Activated T-helper 2 cell treated with anti-CD3 and anti-CD28 coated beads, Interferon-gamma antibody, Interleukin-2, Interleukin-4, amounts not matched to agents 10 μg/mL and 5 μg/mL and 100 μg/mL, durations not matched to agents 14 hours and 24 hours and 36 hours (primary cell): ENCODE data around the gene UBE2J2. TPM values are rescaled to one million over a fixed set of nuclear protein-coding genes. Genes with fewer than 3 reads are reported as not detected.

Experiments used
- DNase-seq: peaks from one replicate; pipeline ENCODE4 v3.0.0; 2021; ENCODE audit warnings: low spot score
- H3K27ac Mint-ChIP-seq: one replicate; pipeline ENCODE4 v1.8.0; 2021; ENCODE audit warnings: mixed read lengths
- H3K27me3 Mint-ChIP-seq: one replicate; pipeline ENCODE4 v1.8.0; 2021; ENCODE audit warnings: low read depth, mixed read lengths
- H3K36me3 Mint-ChIP-seq: one replicate; pipeline ENCODE4 v1.8.0; 2021; ENCODE audit warnings: low read depth, mixed read lengths
- H3K4me1 Mint-ChIP-seq: one replicate; pipeline ENCODE4 v1.8.0; 2021; ENCODE audit warnings: low read depth, mixed read lengths
- H3K4me3 Mint-ChIP-seq: one replicate; pipeline ENCODE4 v1.8.0; 2021; ENCODE audit warnings: low read depth, mild to moderate bottlenecking, moderate library complexity, mixed read lengths
- H3K9me3 Mint-ChIP-seq: one replicate; pipeline ENCODE4 v1.8.0; 2021; ENCODE audit warnings: mixed read lengths
- intact Hi-C: fragments of 100-400 bp; cut with micrococcal nuclease; formaldehyde crosslinking; loops from one replicate; pipeline ENCODE4 v1.15.1; 2023
- total RNA-seq: library from RNA; stranded (reverse); gene quantifications from 2 replicates; pipeline ENCODE4 v1.2.3, GENCODE V29; 2022

UBE2J2 gene
- total RNA-seq, 1 donor from 2014 or later: 81.0 TPM

DNA sequence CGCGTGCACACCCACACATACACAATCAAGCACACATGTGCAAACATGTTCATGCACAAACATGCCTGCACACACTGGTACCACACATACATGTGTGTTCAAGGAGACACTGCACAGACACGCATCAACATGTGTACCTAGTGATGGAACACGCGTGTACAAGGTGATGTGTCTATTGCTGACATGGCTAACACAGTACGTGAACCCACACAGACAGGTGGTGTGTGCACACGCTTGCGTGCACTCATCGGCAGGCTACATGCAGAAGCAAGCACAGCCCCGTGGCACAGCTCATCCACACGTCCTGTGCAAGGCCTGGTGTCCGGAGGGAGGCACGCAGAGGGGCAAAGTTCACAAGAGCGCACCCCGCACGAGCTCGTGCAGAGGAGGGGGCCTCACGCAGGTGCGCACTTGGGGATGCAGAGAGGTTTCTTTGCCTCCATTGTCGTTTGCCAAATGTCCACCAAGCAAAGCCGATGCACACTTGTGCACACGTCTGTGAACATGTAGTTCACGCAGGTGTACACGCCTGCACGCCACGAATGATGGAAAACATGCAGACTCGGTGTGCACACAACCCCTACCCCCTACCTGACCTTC, 33.1 kb upstream of the UBE2J2 start:
- intact Hi-C loops: loop anchor here (5.0 to 10.0 kb wide), 2 partner anchors 68 to 189 kb away; partner anchors contain the start of genes AURKAIP1 and C1orf159
- H3K36me3 Mint-ChIP-seq: peaks cover 6% of the 10 kb centered on the region

GRCh38 chr1:1306070-1306660, 32.5 kb upstream of the UBE2J2 start:
- H3K9me3 Mint-ChIP-seq: no peaks in the 10 kb centered on the region
- peaks cover 10% of the 10 kb centered on the region for H3K4me1 Mint-ChIP-seq
- H3K36me3 Mint-ChIP-seq: peaks cover 6% of the 10 kb centered on the region
- H3K27me3 Mint-ChIP-seq: no peaks in the 10 kb centered on the region
- no peak for DNase-seq
- intact Hi-C loops: loop anchor here (5.0 to 10.0 kb wide), 2 partner anchors 69 to 189 kb away; partner anchors contain the start of genes AURKAIP1 and C1orf159
- peak overlapping the region; percentile 72 for H3K27ac Mint-ChIP-seq
- peak overlapping the region; percentile 84 for H3K4me3 Mint-ChIP-seq

More for the DNA sequence above, 33.1 kb upstream of the UBE2J2 start:
- H3K4me1 Mint-ChIP-seq: peaks cover 10% of the 10 kb centered on the region
- peak overlapping the region; percentile 84 for H3K4me3 Mint-ChIP-seq
- peak overlapping the region; percentile 72 for H3K27ac Mint-ChIP-seq
- DNase-seq: no peak
- no peaks in the 10 kb centered on the region for H3K9me3 Mint-ChIP-seq
- no peaks in the 10 kb centered on the region for H3K27me3 Mint-ChIP-seq

GRCh38 chr1:1305300-1306069, 31.8 kb upstream of the UBE2J2 start:
- H3K4me1 Mint-ChIP-seq: peaks cover 10% of the 10 kb centered on the region
- no peaks in the 10 kb centered on the region for H3K27me3 Mint-ChIP-seq
- H3K27ac Mint-ChIP-seq: peak overlapping the region; percentile 72
- H3K36me3 Mint-ChIP-seq: peaks cover 2% of the 10 kb centered on the region
- peak; percentile 65 for DNase-seq
- H3K4me3 Mint-ChIP-seq: peak overlapping the region; percentile 84
- intact Hi-C loops: loop anchor here (5.0 to 10.0 kb wide), 2 partner anchors 69 to 188 kb away; partner anchors contain the start of genes AURKAIP1 and C1orf159
- no peaks in the 10 kb centered on the region for H3K9me3 Mint-ChIP-seq

GRCh38 chr1:1304331-1305299, 31.0 kb upstream of the UBE2J2 start:
- intact Hi-C loops: loop anchor here (5.0 to 10.0 kb wide), 2 partner anchors 70 to 187 kb away; partner anchors contain the start of genes AURKAIP1 and C1orf159
- Mint-ChIP-seq H3K27ac (no peak overlapping the region), H3K9me3 (no peaks in the 10 kb centered on the region), H3K4me1 (peaks cover 10% of the 10 kb centered on the region), H3K36me3 (no peaks in the 10 kb centered on the region), H3K4me3 (peak overlapping the region; percentile 84), H3K27me3 (no peaks in the 10 kb centered on the region)
- DNase-seq: no peak

GRCh38 chr1:1303736-1304135, 30.1 kb upstream of the UBE2J2 start:
- peaks cover 10% of the 10 kb centered on the region for H3K4me1 Mint-ChIP-seq
- no peak overlapping the region for H3K4me3 Mint-ChIP-seq
- no peak for DNase-seq
- H3K36me3 Mint-ChIP-seq: no peaks in the 10 kb centered on the region
- no peaks in the 10 kb centered on the region for H3K9me3 Mint-ChIP-seq
- H3K27ac Mint-ChIP-seq: no peak overlapping the region
- intact Hi-C loops: loop anchor here (10.0 kb wide), 1 partner anchor 71 kb away; the partner anchor contains the start of gene AURKAIP1
- H3K27me3 Mint-ChIP-seq: no peaks in the 10 kb centered on the region

- intact Hi-C loops: loop anchor here (10.0 kb wide), 1 partner anchor 72 kb away; the partner anchor contains the start of gene AURKAIP1
- Mint-ChIP-seq H3K9me3 (no peaks in the 10 kb centered on the region), H3K36me3 (no peaks in the 10 kb centered on the region), H3K27ac (no peak overlapping the region), H3K4me3 (no peak overlapping the region), H3K27me3 (no peaks in the 10 kb centered on the region), H3K4me1 (peaks cover 10% of the 10 kb centered on the region)
- DNase-seq: no peak
Observed at GRCh38 chr1:1302951-1303509, 29.4 kb upstream of the UBE2J2 start.

- no peak overlapping the region for H3K4me3 Mint-ChIP-seq
Observed at GRCh38 chr1:1302006-1302430, 28.4 kb upstream of the UBE2J2 start.

DNA sequence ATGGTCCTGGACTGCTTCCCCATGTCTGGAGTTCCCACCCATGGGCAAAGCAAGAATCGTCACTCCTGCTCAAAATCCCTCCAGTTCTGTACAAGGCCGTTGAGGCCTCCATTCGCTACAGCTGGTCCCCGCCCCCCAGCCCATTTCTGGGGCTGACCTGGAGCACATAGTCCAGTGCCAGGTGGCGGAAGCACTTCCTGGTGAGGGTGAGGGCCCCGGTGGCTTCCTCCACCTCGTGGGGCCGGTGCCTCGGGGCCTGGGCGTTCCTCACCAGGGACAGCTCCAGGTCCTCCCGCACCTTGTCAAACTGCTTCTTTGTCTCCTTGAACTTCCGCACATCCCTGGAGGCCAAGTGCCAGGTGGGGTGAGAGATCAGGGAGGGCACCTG, 26.7 kb upstream of the UBE2J2 start:
- H3K9me3 Mint-ChIP-seq: no peaks in the 10 kb centered on the region
- H3K27ac Mint-ChIP-seq: no peak overlapping the region
- H3K4me3 Mint-ChIP-seq: no peak overlapping the region
- no peaks in the 10 kb centered on the region for H3K27me3 Mint-ChIP-seq
- intact Hi-C loops: loop anchor here (10.0 kb wide), 1 partner anchor 74 kb away; the partner anchor contains the start of gene AURKAIP1
- no peaks in the 10 kb centered on the region for H3K4me1 Mint-ChIP-seq
- H3K36me3 Mint-ChIP-seq: no peaks in the 10 kb centered on the region
- DNase-seq: no peak

More at GRCh38 chr1:1302006-1302430, 28.4 kb upstream of the UBE2J2 start:
- no peak for DNase-seq
- Mint-ChIP-seq H3K9me3 (no peaks in the 10 kb centered on the region), H3K4me1 (peaks cover 10% of the 10 kb centered on the region), H3K27ac (no peak overlapping the region), H3K36me3 (no peaks in the 10 kb centered on the region), H3K27me3 (no peaks in the 10 kb centered on the region)
- intact Hi-C loops: loop anchor here (10.0 kb wide), 1 partner anchor 73 kb away; the partner anchor contains the start of gene AURKAIP1

DNA sequence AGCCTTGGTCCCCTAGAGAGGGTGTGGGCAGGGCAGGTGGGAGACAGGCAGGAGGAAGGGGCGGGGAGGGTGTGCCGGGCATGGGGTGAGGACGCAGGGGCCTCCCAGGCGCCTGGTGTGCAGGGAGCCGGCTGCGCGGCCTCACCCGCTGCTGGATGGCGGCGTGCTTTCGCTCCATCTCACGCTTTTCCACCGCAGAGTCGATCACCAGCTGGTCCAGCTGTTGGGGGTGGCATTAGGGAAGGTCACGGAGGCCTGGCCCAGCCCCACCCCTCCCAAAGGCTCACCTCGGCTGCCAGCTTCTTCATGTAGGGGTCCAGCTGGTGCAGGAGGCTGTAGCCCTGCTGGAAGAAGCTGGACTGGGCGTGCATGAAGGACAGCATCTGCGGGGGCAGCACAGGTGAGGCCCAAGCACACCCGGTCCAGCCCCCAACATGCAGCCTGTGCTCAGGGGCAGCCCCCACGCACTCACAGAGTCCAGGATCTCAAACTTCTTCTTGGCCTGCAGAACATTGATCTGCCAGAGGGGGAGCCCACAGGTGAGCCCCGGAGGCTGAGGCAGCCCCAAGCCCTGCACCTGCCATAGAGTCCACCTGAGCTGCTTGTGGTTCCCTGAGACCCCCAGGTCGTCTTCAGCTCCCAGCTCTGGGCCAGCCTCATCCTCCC, 26.2 kb upstream of the UBE2J2 start:
- H3K4me1 Mint-ChIP-seq: no peaks in the 10 kb centered on the region
- no peak overlapping the region for H3K4me3 Mint-ChIP-seq
- no peaks in the 10 kb centered on the region for H3K36me3 Mint-ChIP-seq
- intact Hi-C loops: loop anchor here (10.0 kb wide), 1 partner anchor 75 kb away; the partner anchor contains the start of gene AURKAIP1
- no peak for DNase-seq
- no peaks in the 10 kb centered on the region for H3K9me3 Mint-ChIP-seq
- H3K27ac Mint-ChIP-seq: no peak overlapping the region
- no peaks in the 10 kb centered on the region for H3K27me3 Mint-ChIP-seq

- intact Hi-C loops: no loop called here
- no peaks in the 10 kb centered on the region for H3K9me3 Mint-ChIP-seq
- DNase-seq: no peak
Observed at GRCh38 chr1:1298861-1299685, 25.4 kb upstream of the UBE2J2 start.

More at GRCh38 chr1:1298861-1299685, 25.4 kb upstream of the UBE2J2 start:
- H3K27ac Mint-ChIP-seq: no peak overlapping the region
- no peaks in the 10 kb centered on the region for H3K4me1 Mint-ChIP-seq
- no peaks in the 10 kb centered on the region for H3K27me3 Mint-ChIP-seq
- no peak overlapping the region for H3K4me3 Mint-ChIP-seq
- H3K36me3 Mint-ChIP-seq: no peaks in the 10 kb centered on the region
